AG04449 (cell line): ENCODE measurements around the gene ANAPC2.

Experiments
- CTCF ChIA-PET: fragments of 350-600 bp; formaldehyde crosslinking; extraction: SDS; loops from one replicate; lab custom pipeline; 2021; ENCODE audit warnings: antibody characterized with exemption; lab: Yijun Ruan, JAX
- POLR2A ChIA-PET: fragments of 400-600, 350-600 bp; formaldehyde crosslinking; extraction: SDS; loops from one replicate; lab custom pipeline; 2020; ENCODE audit warnings: antibody characterized with exemption, inconsistent platforms; lab: Yijun Ruan, JAX
- DNase-seq: peaks from one replicate; pipeline ENCODE4 v3.0.0-alpha.2; 2010; ENCODE audit warnings: low read depth, low spot score
- H3K4me3 ChIP-seq: 2 replicates; pipeline ENCODE4 v1.5.1; 2011; ENCODE audit warnings: low read depth, mild to moderate bottlenecking, control low read depth, low read length
- CTCF ChIP-seq: IDR thresholded peaks from one replicate; pipeline ENCODE4 v1.5.1; 2011; ENCODE audit warnings: mild to moderate bottlenecking, moderate library complexity, low read length, control low read depth, inconsistent platforms; ENCODE audit not compliant: insufficient read depth; ENCODE audit errors: missing control alignments

The ANAPC2 gene

GRCh38 chr9:137215196-137215986 lies 27.0 kb upstream of the ANAPC2 start:
- DNase-seq, result no peak
- CTCF ChIA-PET, result interaction anchor here (1.0 to 1.7 kb wide), 3 partner anchors 8 to 12 kb away, joined by 3 to 5 read pairs (median 3); partner anchors contain the start of genes CYSRT1 and RNF224
- POLR2A ChIA-PET, result interaction anchor here (0.8 to 2.8 kb wide), 3 partner anchors 7 to 25 kb away, joined by 3 to 12 read pairs (median 9); partner anchors contain the start of genes RNF208 and TUBB4B
- H3K4me3 ChIP-seq, result no peak overlapping the region
- no peak for TF ChIP-seq CTCF

GRCh38 chr9:137214620-137215019 lies 26.3 kb upstream of the ANAPC2 start:
- no peak overlapping the region for H3K4me3 ChIP-seq
- ChIA-PET CTCF (no interaction called here), POLR2A (interaction anchor here (0.8 to 2.8 kb wide), 2 partner anchors 8 to 9 kb away, joined by 3 to 12 read pairs; partner anchors contain the start of gene RNF208)
- no peak for TF ChIP-seq CTCF
- DNase-seq, result no peak

GRCh38 chr9:137213160-137214060 lies 25.1 kb upstream of the ANAPC2 start:
- no peak for DNase-seq
- H3K4me3 ChIP-seq, result no peak overlapping the region
- ChIA-PET POLR2A (interaction anchor here (2.8 kb wide), 1 partner anchor 9 kb away, joined by 12 read pairs; the partner anchor contains the start of gene RNF208), CTCF (interaction anchor here (0.7 to 1.3 kb wide), 2 partner anchors 9 kb away, joined by 3 read pairs; no protein-coding TSS in a partner anchor)
- no peak for TF ChIP-seq CTCF

- POLR2A ChIA-PET, result interaction anchor here (2.8 kb wide), 1 partner anchor 10 kb away, joined by 12 read pairs; the partner anchor contains the start of gene RNF208
- CTCF ChIA-PET, result interaction anchor here (1.3 kb wide), 1 partner anchor 8 kb away, joined by 3 read pairs; no protein-coding TSS in a partner anchor
- no peak for DNase-seq
- TF ChIP-seq CTCF, result no peak
- H3K4me3 ChIP-seq, result no peak overlapping the region
These were observed 24.2 kb upstream of the ANAPC2 start for GRCh38 chr9:137212520-137212919.

GRCh38 chr9:137211532-137211931 lies 23.2 kb upstream of the ANAPC2 start:
- CTCF ChIA-PET, result no interaction called here

More at GRCh38 chr9:137211532-137211931, 23.2 kb upstream of the ANAPC2 start:
- H3K4me3 ChIP-seq, result no peak overlapping the region
- TF ChIP-seq CTCF, result no peak
- POLR2A ChIA-PET, result no interaction called here
- DNase-seq, result no peak
